ENCODE data around the gene TMEM235.

TMEM235 gene

GRCh38 chr17:78255953-78256706 lies 24.7 kb downstream of the TMEM235 start:
- DNase-seq, result no peak

- no peak for DNase-seq
Measured at GRCh38 chr17:78256707-78257591, 25.5 kb downstream of the TMEM235 start.

GRCh38 chr17:78257810-78258322 lies 26.4 kb downstream of the TMEM235 start:
- DNase-seq, result peak in 1 of 4 experiments; percentile 38

GRCh38 chr17:78258323-78259191 lies 27.1 kb downstream of the TMEM235 start:
- peak in 3 of 4 experiments; percentile 40 to 87 (median 76) for DNase-seq

- DNase-seq, result peak in 1 of 4 experiments; percentile 17
Measured at GRCh38 chr17:78259192-78259554, 27.7 kb downstream of the TMEM235 start.

- peak in 1 of 4 experiments; percentile 21 for DNase-seq
Measured at GRCh38 chr17:78263063-78263735, 31.8 kb downstream of the TMEM235 start.

GRCh38 chr17:78263736-78264340 lies 32.4 kb downstream of the TMEM235 start:
- DNase-seq, result no peak

GRCh38 chr17:78264590-78264989 lies 33.2 kb downstream of the TMEM235 start:
- no peak for DNase-seq

GRCh38 chr17:78265121-78265520 lies 33.7 kb downstream of the TMEM235 start:
- no peak for DNase-seq

- DNase-seq, result no peak
Measured at GRCh38 chr17:78266231-78266631, 34.8 kb downstream of the TMEM235 start.

GRCh38 chr17:78266771-78267170 lies 35.3 kb downstream of the TMEM235 start:
- no peak for DNase-seq

GRCh38 chr17:78267253-78268073 lies 36.0 kb downstream of the TMEM235 start:
- DNase-seq, result no peak

GRCh38 chr17:78268191-78268874 lies 36.9 kb downstream of the TMEM235 start:
- DNase-seq, result no peak

GRCh38 chr17:78268951-78269905 lies 37.8 kb downstream of the TMEM235 start:
- DNase-seq, result no peak

GRCh38 chr17:78269955-78270381 lies 38.5 kb downstream of the TMEM235 start:
- DNase-seq, result no peak

GRCh38 chr17:78271419-78272170 lies 40.2 kb downstream of the TMEM235 start:
- DNase-seq, result no peak

GRCh38 chr17:78272181-78272913 lies 40.9 kb downstream of the TMEM235 start:
- DNase-seq, result peak in 3 of 4 experiments; percentile 33 to 69 (median 50)
